HepG2 (cell line): ENCODE data around the gene TCF23. TPM values are rescaled to one million over a fixed set of nuclear protein-coding genes. Genes with fewer than 3 reads are reported as not detected.

Experiments used
- HDAC2 ChIP-seq: sonication (generic); formaldehyde crosslinking; IDR thresholded peaks from 2 replicates; pipeline ENCODE4 v1.4.0; 2020; ENCODE audit warnings: missing genetic modification reagents
- MYNN ChIP-seq: sonication (generic); formaldehyde crosslinking; IDR thresholded peaks from 2 replicates; pipeline ENCODE4 v1.4.0; 2020; ENCODE audit warnings: mild to moderate bottlenecking, low read depth, missing genetic modification reagents
- RFX1 ChIP-seq: fragments of 450-650 bp; IDR thresholded peaks from 2 replicates; pipeline ENCODE4 v1.6.1; 2017
- TEAD3 ChIP-seq: optimal IDR thresholded peaks from 2 replicates; pipeline ENCODE3; 2016; ENCODE audit warnings: borderline replicate concordance
- TP53 ChIP-seq: sonication (generic); formaldehyde crosslinking; conservative IDR thresholded peaks from 2 replicates; pipeline ENCODE4 v1.4.0; 2020; ENCODE audit warnings: missing genetic modification reagents
- ZKSCAN5 ChIP-seq: sonication (generic); formaldehyde crosslinking; IDR thresholded peaks from 2 replicates; pipeline ENCODE4 v1.5.1; 2020; ENCODE audit warnings: mild to moderate bottlenecking, missing genetic modification reagents
- ZNF234 ChIP-seq: sonication (generic); formaldehyde crosslinking; conservative IDR thresholded peaks from 2 replicates; pipeline ENCODE4 v1.5.1; 2020; ENCODE audit warnings: mild to moderate bottlenecking, missing genetic modification reagents
- ZNF441 ChIP-seq: sonication (generic); formaldehyde crosslinking; IDR thresholded peaks from 2 replicates; pipeline ENCODE4 v1.7.0; 2021; ENCODE audit warnings: missing genetic modification reagents, borderline replicate concordance
- polyA plus RNA-seq, 8 experiments: library from polyadenylated mRNA; depleted of rRNA in 3 of 8; stranded (reverse) in 7 of 8; unstranded in 1 of 8; fragments of >200 nt; fragmentation: Illumina TruSeq in 4 of 8; extraction: Trizol in 4 of 8; gene quantifications; 2 replicates each; pipeline versions ENCODE4 v1.2.1 to v1.2.3, GENCODE V29; 2011 to 2016; ENCODE audit warnings: low read depth in 4 of 8, missing spikeins in 1 of 8, mixed read lengths in 1 of 8; ENCODE audit not compliant: insufficient read depth in 1 of 8
- total RNA-seq, 5 experiments: library from RNA; depleted of rRNA; stranded (reverse); fragments of >200 nt; fragmentation: Illumina TruSeq; extraction: Trizol; gene quantifications; 2 replicates each; pipeline ENCODE4 v1.2.3, GENCODE V29; 2016; ENCODE audit warnings: low read depth in 1 of 5
- TF ChIP-seq, protein P1 (sequence below): sonication (generic); formaldehyde crosslinking; IDR thresholded peaks from 2 replicates; pipeline ENCODE4 v1.9.0; 2022; ENCODE audit warnings: missing genetic modification reagents, mild to moderate bottlenecking, borderline replicate concordance
- TF ChIP-seq, protein P2 (sequence below): sonication (generic); formaldehyde crosslinking; IDR thresholded peaks from 2 replicates; pipeline ENCODE4 v1.4.0; 2020; ENCODE audit warnings: mild to moderate bottlenecking, missing genetic modification reagents, borderline replicate concordance
- TF ChIP-seq, protein P3 (sequence below): IDR thresholded peaks from 2 replicates; pipeline ENCODE4 v1.6.1; 2016; ENCODE audit warnings: low read depth, borderline replicate concordance
- TF ChIP-seq, protein P4 (sequence below): sonication (generic); formaldehyde crosslinking; conservative IDR thresholded peaks from 2 replicates; pipeline ENCODE4 v1.4.0; 2020; ENCODE audit warnings: missing genetic modification reagents
- TF ChIP-seq, protein P5 (sequence below): sonication (generic); formaldehyde crosslinking; IDR thresholded peaks from 2 replicates; pipeline ENCODE4 v1.5.0; 2020; ENCODE audit warnings: missing genetic modification reagents
- TF ChIP-seq, protein P6 (sequence below): sonication (generic); formaldehyde crosslinking; IDR thresholded peaks from 2 replicates; pipeline ENCODE4 v1.4.0; 2020; ENCODE audit warnings: missing genetic modification reagents

The TCF23 gene
- total and polyA plus RNA-seq, 2 of the 13 experiments (the other 11 are each of a cell fraction or from before 2014, with no cell fraction given): 0.02 to 1.4 TPM

DNA sequence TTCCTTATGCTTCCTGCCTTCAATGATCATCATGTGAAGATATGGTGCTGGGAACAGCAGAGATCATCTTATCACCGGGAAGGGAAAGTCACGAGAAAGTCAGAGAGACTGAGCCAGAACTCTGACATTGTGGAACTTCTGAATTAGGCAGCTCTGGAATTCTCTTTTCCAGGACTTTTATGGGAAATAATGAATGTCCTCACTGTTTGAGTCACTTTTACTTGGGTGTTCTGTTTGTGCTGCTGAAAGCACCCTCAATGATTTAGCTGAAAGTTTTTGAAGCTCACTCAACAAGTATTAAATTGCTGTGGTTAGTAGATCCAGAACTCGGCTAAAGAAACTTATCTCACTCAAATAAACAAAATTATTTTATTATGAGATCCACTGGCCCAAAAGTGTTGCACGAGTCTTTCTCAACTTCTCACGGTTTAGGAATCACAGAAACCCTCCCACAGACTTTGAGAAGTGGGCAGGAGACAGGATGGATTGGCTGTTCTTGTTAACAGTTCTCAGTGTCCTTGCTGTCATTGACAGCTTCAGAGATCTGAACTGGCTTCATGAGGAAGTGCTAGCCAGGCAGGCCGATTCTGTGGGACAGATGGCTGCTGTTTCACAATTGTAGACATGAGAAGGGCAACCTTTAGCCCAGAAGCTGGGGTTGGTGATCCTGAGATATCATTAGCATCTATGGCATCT, 36.7 kb downstream of the TCF23 start (continued):
- TF ChIP-seq, protein P1, sequence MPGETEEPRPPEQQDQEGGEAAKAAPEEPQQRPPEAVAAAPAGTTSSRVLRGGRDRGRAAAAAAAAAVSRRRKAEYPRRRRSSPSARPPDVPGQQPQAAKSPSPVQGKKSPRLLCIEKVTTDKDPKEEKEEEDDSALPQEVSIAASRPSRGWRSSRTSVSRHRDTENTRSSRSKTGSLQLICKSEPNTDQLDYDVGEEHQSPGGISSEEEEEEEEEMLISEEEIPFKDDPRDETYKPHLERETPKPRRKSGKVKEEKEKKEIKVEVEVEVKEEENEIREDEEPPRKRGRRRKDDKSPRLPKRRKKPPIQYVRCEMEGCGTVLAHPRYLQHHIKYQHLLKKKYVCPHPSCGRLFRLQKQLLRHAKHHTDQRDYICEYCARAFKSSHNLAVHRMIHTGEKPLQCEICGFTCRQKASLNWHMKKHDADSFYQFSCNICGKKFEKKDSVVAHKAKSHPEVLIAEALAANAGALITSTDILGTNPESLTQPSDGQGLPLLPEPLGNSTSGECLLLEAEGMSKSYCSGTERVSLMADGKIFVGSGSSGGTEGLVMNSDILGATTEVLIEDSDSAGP (CRISPR knock-in tag): no peak
- no peak for TF ChIP-seq ZNF234 (CRISPR knock-in tag)
- TF ChIP-seq ZNF441 (CRISPR knock-in tag): 0 out of 2 replicates have a peak, but pooled peaks have one; percentile 39
- TF ChIP-seq, protein P2, sequence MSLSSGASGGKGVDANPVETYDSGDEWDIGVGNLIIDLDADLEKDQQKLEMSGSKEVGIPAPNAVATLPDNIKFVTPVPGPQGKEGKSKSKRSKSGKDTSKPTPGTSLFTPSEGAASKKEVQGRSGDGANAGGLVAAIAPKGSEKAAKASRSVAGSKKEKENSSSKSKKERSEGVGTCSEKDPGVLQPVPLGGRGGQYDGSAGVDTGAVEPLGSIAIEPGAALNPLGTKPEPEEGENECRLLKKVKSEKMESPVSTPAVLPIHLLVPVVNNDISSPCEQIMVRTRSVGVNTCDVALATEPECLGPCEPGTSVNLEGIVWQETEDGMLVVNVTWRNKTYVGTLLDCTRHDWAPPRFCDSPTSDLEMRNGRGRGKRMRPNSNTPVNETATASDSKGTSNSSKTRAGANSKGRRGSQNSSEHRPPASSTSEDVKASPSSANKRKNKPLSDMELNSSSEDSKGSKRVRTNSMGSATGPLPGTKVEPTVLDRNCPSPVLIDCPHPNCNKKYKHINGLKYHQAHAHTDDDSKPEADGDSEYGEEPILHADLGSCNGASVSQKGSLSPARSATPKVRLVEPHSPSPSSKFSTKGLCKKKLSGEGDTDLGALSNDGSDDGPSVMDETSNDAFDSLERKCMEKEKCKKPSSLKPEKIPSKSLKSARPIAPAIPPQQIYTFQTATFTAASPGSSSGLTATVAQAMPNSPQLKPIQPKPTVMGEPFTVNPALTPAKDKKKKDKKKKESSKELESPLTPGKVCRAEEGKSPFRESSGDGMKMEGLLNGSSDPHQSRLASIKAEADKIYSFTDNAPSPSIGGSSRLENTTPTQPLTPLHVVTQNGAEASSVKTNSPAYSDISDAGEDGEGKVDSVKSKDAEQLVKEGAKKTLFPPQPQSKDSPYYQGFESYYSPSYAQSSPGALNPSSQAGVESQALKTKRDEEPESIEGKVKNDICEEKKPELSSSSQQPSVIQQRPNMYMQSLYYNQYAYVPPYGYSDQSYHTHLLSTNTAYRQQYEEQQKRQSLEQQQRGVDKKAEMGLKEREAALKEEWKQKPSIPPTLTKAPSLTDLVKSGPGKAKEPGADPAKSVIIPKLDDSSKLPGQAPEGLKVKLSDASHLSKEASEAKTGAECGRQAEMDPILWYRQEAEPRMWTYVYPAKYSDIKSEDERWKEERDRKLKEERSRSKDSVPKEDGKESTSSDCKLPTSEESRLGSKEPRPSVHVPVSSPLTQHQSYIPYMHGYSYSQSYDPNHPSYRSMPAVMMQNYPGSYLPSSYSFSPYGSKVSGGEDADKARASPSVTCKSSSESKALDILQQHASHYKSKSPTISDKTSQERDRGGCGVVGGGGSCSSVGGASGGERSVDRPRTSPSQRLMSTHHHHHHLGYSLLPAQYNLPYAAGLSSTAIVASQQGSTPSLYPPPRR (CRISPR knock-in tag): no peak
- no peak for TF ChIP-seq MYNN (CRISPR knock-in tag)
- TF ChIP-seq, protein P3, sequence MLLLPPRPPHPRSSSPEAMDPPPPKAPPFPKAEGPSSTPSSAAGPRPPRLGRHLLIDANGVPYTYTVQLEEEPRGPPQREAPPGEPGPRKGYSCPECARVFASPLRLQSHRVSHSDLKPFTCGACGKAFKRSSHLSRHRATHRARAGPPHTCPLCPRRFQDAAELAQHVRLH: no peak
- TF ChIP-seq, protein P4, sequence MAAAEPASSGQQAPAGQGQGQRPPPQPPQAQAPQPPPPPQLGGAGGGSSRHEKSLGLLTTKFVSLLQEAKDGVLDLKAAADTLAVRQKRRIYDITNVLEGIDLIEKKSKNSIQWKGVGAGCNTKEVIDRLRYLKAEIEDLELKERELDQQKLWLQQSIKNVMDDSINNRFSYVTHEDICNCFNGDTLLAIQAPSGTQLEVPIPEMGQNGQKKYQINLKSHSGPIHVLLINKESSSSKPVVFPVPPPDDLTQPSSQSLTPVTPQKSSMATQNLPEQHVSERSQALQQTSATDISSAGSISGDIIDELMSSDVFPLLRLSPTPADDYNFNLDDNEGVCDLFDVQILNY: no peak
- TF ChIP-seq TP53 (CRISPR knock-in tag): no peak
- TF ChIP-seq, protein P5, sequence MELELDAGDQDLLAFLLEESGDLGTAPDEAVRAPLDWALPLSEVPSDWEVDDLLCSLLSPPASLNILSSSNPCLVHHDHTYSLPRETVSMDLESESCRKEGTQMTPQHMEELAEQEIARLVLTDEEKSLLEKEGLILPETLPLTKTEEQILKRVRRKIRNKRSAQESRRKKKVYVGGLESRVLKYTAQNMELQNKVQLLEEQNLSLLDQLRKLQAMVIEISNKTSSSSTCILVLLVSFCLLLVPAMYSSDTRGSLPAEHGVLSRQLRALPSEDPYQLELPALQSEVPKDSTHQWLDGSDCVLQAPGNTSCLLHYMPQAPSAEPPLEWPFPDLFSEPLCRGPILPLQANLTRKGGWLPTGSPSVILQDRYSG (CRISPR knock-in tag): no peak
- peak; percentile 45 for TF ChIP-seq TEAD3
- TF ChIP-seq, protein P6, sequence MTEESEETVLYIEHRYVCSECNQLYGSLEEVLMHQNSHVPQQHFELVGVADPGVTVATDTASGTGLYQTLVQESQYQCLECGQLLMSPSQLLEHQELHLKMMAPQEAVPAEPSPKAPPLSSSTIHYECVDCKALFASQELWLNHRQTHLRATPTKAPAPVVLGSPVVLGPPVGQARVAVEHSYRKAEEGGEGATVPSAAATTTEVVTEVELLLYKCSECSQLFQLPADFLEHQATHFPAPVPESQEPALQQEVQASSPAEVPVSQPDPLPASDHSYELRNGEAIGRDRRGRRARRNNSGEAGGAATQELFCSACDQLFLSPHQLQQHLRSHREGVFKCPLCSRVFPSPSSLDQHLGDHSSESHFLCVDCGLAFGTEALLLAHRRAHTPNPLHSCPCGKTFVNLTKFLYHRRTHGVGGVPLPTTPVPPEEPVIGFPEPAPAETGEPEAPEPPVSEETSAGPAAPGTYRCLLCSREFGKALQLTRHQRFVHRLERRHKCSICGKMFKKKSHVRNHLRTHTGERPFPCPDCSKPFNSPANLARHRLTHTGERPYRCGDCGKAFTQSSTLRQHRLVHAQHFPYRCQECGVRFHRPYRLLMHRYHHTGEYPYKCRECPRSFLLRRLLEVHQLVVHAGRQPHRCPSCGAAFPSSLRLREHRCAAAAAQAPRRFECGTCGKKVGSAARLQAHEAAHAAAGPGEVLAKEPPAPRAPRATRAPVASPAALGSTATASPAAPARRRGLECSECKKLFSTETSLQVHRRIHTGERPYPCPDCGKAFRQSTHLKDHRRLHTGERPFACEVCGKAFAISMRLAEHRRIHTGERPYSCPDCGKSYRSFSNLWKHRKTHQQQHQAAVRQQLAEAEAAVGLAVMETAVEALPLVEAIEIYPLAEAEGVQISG: peak; percentile 48; the same call in 1 of the 2 replicates
- peak; percentile 54; the same call in 1 of the 2 replicates for TF ChIP-seq ZKSCAN5
- TF ChIP-seq RFX1: no peak
- peak; percentile 51; the same call in 1 of the 2 replicates for TF ChIP-seq HDAC2 (CRISPR knock-in tag)
